Left lobe of liver (tissue), 2 donors: ENCODE data around the gene PSMG1. TPM values are rescaled to one million over a fixed set of nuclear protein-coding genes. Genes with fewer than 3 reads are reported as not detected.

Experiments
- ATAC-seq: fragments of 200-7000 bp; cut with Tn5 transposase; one replicate; pipeline ENCODE4 v1.9.1; 2020; ENCODE audit warnings: mild to moderate bottlenecking, moderate library complexity
- DNase-seq: peaks from one replicate; pipeline ENCODE4 v3.0.0-alpha.2; 2020; ENCODE audit warnings: low spot score
- total RNA-seq: library from RNA; stranded (reverse); gene quantifications from one replicate; pipeline ENCODE4 v1.2.1, GENCODE V29; 2021
- donor health status: DM: no; HTN: no; CAD: no; lungs with moderate emphysema.
- donor health status: DM: no; HTN: yes; CAD: no.

The PSMG1 gene
- total RNA-seq, 1 donor from 2014 or later: 18.2 TPM

GRCh38 chr21:39189857-39190604, 6.8 kb upstream of the PSMG1 start:
- DNase-seq: no peak

GRCh38 chr21:39188521-39189139, 5.4 kb upstream of the PSMG1 start:
- DNase-seq (no peak), ATAC-seq (no peak)

More at GRCh38 chr21:39189857-39190604, 6.8 kb upstream of the PSMG1 start:
- no peak for ATAC-seq

- no peak for ATAC-seq
- DNase-seq: no peak
Observed at GRCh38 chr21:39187141-39187540, 3.9 kb upstream of the PSMG1 start.

GRCh38 chr21:39186676-39187075, 3.4 kb upstream of the PSMG1 start:
- ATAC-seq (no peak), DNase-seq (no peak)

GRCh38 chr21:39185157-39185556, 1.9 kb upstream of the PSMG1 start:
- ATAC-seq (no peak), DNase-seq (no peak)

GRCh38 chr21:39184050-39184980, 1.1 kb upstream of the PSMG1 start:
- DNase-seq (no peak), ATAC-seq (no peak)

GRCh38 chr21:39182484-39183271, 573 bp downstream of the PSMG1 start:
- DNase-seq (no peak), ATAC-seq (peak; percentile 53)

GRCh38 chr21:39182016-39182415, 1.2 kb downstream of the PSMG1 start:
- ATAC-seq (no peak), DNase-seq (no peak)

- DNase-seq: no peak
- no peak for ATAC-seq
Observed at GRCh38 chr21:39181205-39181818, 1.9 kb downstream of the PSMG1 start.

GRCh38 chr21:39180429-39181019, 2.7 kb downstream of the PSMG1 start:
- ATAC-seq: no peak
- DNase-seq: no peak

- ATAC-seq (no peak), DNase-seq (no peak)
Observed at GRCh38 chr21:39178421-39178820, 4.8 kb downstream of the PSMG1 start.

GRCh38 chr21:39176271-39176709, 7.0 kb downstream of the PSMG1 start:
- DNase-seq (no peak), ATAC-seq (no peak)

GRCh38 chr21:39175665-39176064, 7.6 kb downstream of the PSMG1 start:
- no peak for DNase-seq
- ATAC-seq: peak; percentile 7

GRCh38 chr21:39175154-39175553, 8.1 kb downstream of the PSMG1 start:
- DNase-seq (no peak), ATAC-seq (peak; percentile 50)

GRCh38 chr21:39173716-39174680, 9.3 kb downstream of the PSMG1 start:
- ATAC-seq (no peak), DNase-seq (no peak)

GRCh38 chr21:39169906-39170305, 13.3 kb downstream of the PSMG1 start:
- ATAC-seq (no peak), DNase-seq (no peak)

GRCh38 chr21:39168800-39169199, 14.5 kb downstream of the PSMG1 start:
- ATAC-seq: peak; percentile 70
- DNase-seq: no peak

- no peak for DNase-seq
- no peak for ATAC-seq
Observed at GRCh38 chr21:39164523-39164922, 18.7 kb downstream of the PSMG1 start.

GRCh38 chr21:39161064-39161463, 22.2 kb downstream of the PSMG1 start:
- ATAC-seq: no peak
- DNase-seq: no peak
